IPS-18c (cell line): Measurements from ENCODE around the gene CEP43.
"Not testable (repeated sequence)": the region's sequence is repeated elsewhere in the genome, so short reads cannot be mapped to it uniquely, and the experiment has no call there.

Experiments
- H3K4me3 ChIP-seq: 2 replicates; pipeline ENCODE4 v1.7.0; 2013; ENCODE audit warnings: low read depth, mild to moderate bottlenecking, low read length, moderate library complexity; ENCODE audit not compliant: insufficient read depth
- H3K9me3 ChIP-seq: one replicate; pipeline ENCODE4 v1.6.1; 2013; ENCODE audit warnings: mild to moderate bottlenecking, low read length, moderate library complexity; ENCODE audit not compliant: control insufficient read depth, insufficient read depth

CEP43 gene, protein sequence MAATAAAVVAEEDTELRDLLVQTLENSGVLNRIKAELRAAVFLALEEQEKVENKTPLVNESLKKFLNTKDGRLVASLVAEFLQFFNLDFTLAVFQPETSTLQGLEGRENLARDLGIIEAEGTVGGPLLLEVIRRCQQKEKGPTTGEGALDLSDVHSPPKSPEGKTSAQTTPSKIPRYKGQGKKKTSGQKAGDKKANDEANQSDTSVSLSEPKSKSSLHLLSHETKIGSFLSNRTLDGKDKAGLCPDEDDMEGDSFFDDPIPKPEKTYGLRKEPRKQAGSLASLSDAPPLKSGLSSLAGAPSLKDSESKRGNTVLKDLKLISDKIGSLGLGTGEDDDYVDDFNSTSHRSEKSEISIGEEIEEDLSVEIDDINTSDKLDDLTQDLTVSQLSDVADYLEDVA

DNA sequence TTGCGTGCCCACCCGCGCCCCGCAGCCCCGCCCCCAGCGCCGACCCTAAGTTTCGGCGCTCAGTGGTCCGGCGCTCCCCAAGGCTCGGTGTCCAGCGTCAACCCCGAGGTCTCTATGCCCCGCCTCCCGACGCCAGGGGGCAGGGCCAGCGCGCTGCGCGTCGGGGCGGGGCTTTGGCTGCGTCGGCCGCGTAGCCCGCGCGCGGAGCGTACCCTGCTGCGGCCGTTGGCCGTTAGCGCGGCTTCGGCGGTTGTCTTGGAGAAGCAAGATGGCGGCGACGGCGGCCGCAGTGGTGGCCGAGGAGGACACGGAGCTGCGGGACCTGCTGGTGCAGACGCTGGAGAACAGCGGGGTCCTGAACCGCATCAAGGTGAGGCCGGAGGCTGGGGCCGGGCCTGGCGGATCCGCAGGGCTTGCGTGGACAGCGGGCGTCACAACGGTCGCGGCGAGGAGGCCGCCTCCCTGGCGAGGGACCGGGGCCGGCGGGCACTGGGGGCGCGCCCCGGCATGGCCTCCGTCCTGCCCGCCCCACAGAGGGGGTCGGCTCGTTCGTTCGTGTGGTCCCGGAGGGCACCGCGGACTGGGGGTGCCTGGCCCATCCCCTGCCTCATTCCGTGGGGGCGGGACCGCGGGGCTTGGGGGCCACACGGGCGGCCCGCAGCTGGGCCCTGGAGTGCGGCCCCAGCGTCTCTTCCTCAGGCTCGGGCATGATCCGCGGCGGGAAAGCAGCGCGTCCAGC is at the start of gene CEP43:
CEP43 (plus strand) TSS at position 253 of the 739 bp plus-strand sequence; CDS start at position 269, 16 bp downstream.
- peak within 1 kb of the TSS; percentile 87 for H3K4me3 ChIP-seq
- H3K9me3 ChIP-seq: no peaks in the 10 kb centered on the region

DNA sequence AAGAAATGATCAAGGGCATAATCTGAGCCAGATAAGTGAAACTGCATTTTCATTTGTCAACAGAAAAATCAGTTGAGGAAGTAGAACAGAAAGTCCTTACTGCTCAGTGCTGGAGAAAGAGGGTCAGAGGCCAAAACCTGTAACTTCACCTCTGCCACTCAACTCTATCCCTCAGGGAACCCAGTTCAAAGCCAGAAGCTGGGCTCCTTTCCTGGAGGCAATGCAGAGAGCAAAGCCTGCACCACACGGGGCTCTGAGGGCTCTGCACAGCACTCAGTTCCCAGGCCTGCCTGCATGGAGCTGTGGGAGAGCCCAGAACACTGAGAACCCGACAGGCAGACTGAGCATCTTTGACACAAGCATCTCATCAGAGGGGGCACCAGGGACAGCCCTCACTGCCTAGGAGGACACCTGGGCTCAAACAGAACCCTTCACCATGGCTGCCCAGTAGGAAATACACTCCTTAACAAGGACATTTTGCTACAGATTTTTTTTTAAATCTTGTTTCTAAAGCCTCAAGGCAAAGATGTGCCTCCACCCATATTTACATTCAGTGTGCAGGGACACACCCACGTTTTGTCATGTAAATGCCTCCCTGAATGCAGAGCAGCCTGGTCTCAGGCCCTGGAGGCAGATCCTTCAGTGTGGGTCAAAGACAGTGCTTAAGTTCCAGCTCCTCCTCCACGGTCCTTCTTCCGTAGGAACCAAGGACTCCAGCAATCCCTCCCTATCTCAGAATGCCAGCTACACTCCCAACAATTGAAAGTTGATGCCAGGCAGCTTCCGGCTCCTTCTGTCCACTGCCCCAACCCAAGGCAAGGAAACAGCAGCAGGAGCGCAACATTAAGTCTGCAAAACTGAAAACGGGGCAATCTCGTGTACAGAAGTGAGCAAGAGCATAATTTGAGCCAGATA is 49.4 kb upstream of the CEP43 start:
- peaks cover 3% of the 10 kb centered on the region for H3K9me3 ChIP-seq
- H3K4me3 ChIP-seq: no peak overlapping the region; the same call in 1 of the 2 replicates

DNA sequence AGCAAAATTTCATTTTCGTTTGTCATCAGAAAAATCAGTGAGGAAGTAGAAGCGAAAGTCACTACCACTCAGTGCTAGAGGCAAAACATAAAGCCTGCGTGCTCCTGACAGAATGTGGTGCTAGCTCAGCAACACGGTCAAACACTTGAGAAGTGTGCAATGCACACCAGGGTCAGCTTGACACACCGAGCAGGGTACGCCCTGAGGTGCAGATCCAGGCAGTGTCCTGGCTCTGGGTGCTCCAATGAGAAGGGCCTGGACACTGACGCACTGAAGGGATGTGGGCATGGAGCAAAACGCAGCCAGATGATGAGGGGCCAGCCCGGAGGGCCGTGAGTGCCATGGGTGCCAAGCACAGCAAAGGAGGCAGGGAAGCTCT is 48.8 kb upstream of the CEP43 start:
- Histone ChIP-seq H3K9me3 (peaks cover 3% of the 10 kb centered on the region), H3K4me3 (no peak overlapping the region)

DNA sequence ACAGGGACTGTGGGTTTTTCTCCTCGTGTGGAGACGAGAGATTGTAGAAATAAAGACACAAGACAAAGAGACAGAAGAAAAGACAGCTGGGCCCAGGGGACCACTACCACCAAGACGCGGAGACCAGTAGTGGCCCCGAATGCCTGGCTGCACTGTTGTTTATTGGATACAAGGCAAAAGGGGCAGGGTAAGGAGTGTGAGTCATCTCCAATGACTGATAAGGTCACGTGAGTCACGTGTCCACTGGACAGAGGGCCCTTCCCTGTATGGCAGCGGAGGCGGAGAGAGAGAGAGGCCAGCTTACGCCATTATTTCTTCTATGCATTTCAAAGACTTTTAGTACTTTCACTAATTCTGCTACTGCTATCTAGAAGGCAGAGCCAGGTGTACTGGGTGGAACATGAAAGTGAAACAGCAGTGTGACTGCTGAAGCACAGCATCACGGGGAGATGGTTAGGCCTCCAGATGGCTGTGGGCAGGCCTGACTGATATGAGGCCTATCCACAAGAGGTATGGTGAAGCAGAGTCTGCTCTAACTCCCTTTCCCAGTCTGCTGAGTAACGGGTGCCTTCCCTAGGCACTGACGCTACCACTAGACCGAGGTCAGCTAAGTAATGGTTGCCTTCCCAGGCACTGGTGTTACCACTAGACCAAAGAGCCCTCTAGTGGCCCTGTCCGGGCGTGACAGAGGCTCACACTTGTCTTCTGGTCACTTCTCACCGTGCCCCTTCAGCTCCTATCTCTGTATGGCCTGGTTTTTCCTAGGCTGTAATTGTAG is 48.1 kb upstream of the CEP43 start:
- H3K9me3 ChIP-seq, H3K4me3 ChIP-seq: not testable (repeated sequence)

DNA sequence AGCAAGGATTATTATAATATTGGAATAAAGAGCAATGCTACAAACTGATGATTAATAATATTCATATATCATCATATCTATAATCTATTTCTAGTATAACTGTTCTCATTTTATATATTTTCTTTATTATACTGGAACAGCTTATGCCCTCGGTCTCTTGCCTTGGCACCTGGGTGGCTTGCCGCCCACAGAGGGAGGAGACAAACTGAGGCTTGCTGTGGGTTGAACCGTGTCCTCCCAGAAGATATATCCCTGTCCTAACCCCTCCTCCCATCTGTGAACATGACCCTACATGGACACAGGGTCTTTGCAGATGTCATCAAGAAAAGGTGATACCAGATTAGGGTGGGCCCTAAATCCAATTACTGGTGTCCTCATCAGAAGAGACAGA is 47.5 kb upstream of the CEP43 start:
- H3K4me3 ChIP-seq: no peak overlapping the region; the same call in 1 of the 2 replicates

DNA sequence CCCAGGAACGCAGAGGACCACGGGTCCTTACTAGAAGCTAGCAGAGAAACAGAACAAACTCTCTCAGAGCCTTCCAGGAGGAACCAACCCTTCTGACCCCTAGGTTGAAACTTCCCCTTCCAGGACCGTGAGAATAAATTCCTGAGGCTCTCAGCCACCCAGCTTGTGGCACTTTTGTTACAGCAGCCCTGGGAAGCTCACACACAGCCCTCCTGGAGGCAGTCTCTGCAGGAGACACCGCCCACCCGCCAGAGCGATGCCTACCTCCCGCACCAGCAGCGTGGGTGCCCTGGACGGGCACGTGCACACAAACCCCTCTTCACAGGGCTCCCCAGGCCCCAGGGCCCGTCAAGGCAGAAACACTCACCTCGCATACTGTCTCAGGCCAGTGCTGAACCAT is 47.1 kb upstream of the CEP43 start:
- Histone ChIP-seq H3K9me3 (peaks cover 3% of the 10 kb centered on the region), H3K4me3 (no peak overlapping the region)

More for the DNA sequence above, 47.5 kb upstream of the CEP43 start:
- H3K9me3 ChIP-seq: peaks cover 3% of the 10 kb centered on the region

DNA sequence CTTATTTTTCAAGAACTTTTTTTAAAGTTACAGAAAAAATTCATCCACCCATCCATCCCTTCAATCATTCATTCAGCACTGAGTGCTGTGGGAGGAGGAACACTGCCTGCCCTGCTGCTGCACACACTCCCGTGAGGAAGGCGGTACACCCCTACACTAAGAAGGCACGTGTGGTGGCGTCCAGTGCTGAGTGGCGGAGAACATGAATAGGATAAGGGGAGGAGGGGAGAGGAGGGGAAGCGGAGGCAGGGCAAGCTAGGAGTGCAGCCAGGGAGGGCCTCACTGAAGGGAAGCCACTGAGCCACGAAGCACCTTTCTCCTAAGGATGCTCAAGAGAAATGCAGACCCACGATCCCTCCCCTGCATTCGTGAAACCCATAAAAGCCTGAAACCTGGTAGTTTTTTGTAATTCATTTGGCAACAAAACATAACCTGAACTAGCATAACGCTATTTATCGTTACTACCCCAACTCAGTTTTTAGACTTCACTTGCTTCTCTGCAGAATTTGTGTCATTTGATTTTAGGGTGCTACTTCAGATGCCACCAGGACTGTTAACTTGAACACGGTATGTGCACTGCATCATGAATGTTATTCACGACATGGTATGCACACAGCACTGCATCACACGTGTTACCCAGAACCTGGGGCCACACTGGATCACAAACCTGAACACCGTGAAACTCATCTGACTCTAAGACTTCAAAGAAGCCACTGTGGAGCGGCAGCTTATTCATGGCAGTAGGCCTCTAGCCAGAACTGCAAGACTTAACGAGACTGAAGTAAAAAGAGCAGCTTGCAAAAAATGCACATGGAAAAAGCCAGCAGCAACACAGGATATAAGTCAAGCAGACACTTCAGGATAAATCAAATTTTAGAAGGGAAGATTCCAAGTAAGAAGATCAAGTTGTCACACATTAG is 46.4 kb upstream of the CEP43 start:
- H3K9me3 ChIP-seq: peaks cover 3% of the 10 kb centered on the region
- no peak overlapping the region for H3K4me3 ChIP-seq

DNA sequence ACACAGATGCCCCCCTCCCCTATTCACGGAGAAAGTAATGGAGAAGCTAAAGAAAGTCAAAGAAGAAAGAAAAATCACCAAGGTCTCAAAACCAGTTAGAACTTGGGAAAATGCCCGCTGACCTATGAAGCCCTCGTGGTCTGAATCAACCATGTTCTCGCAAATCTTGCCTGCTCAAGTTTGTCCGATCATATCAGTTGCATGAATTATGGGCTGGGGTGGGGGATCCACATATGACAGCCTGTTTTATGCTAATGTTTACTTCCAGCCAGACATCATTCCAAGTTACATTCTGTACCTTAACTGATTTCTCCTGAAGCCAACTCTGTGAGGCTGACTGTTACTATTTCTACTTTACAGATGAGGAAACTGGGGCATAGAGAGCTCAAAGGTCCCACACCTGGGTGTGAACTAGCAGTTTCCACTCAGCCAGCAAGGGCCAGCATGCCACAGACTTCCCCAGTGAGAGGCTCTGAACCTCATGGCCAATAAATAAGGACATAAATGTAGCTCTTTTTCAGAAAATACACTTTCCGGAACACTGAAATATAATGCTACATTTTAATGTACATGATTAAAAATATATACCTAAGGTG is 45.0 kb upstream of the CEP43 start:
- H3K4me3 ChIP-seq: no peak overlapping the region
- H3K9me3 ChIP-seq: peaks cover 3% of the 10 kb centered on the region

DNA sequence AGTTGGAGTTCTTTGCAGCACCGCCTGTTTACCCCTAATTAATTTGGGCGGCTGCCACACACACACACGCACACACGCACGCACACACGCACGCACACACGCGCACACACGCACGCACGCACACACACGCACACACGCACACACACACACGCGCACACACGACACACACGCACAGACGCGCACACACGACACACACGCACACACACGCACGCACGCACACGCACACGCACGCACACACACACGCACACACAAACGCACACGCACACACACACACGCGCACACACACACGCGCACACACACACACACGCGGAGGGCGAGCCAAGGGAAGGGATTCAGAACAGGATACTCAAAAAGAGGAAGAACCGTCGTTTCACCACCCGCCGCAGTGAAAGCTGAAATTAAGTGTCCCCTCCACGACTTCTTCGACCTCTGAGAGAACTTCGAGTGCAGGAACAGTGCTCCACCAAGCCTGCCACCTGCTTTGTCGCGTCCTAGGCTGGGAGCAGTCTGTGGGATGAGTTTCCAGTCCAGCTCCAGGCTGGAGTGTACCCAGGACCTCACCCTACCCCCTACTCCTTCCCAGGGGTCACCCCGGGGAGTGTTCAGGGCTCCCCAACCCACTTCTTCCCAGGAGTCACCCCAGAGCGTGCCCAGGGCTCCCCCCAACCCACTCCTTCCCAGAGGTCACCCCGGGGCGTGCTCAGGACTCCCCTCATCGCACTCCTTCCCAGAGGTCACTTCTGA is 43.9 kb upstream of the CEP43 start:
- peak overlapping the region; percentile 88 for H3K4me3 ChIP-seq
- peaks cover 3% of the 10 kb centered on the region for H3K9me3 ChIP-seq

DNA sequence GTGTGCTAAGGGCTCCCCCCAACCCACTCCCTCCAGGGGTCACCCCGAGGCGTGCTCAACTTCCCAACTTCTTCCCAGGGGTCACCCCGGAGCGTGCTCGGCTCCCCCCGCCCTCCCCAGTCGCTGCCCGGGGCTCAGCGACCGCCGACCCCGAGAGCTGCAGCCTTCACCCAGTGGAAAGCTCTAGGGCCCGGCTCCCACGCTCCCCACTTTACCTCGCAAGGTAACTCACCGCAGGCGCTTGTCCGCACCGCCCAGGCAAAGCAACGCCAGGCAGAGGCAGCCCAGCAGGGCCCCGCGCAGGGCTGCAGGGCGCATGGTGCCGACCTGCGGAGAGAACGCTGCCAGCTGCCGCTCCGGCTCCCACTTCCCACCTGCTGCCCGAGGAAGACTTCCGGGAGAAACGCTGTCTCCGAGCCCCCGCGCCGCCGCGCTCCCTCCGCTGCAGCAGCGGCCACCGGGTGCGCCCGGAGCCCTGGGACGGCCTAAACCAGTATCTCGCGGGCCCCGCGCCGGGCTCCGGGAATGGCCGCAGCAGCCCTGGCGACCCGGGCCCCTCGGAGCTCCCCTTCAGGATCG is 43.2 kb upstream of the CEP43 start:
- peak overlapping the region; percentile 88 for H3K4me3 ChIP-seq
- peaks cover 3% of the 10 kb centered on the region for H3K9me3 ChIP-seq

DNA sequence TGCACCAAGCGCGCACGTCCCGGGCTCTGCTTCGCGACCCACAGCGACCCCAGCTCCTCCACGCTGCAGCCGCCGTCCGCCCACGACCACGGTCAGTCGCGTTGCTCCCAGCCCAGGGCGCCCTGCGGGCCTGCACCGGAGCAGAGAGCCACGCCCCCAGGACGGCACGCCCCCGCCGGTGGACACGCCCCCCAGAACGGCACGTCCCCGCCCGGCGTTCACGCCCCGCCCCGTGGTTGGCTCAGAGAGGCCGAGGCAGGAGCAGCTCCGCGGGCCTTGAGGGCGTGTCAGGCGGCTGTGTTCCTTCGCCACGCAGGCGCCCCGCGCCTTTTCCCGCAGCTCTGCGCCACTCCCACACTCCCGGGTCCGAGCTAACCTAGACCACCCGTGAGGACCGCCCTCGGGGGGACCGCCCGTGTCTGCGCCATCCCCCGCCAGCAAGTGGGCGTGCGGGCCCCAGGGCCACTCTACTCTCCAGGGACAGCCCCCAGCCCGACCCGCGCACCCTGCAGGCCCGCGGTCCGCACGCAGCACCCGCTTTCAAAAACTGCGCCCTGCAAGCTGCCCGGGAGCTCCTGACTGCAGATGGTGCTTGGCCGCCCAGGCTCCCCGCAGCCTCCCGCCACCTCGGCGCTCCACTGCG is 42.6 kb upstream of the CEP43 start, which contains the start of gene RNASET2:
RNASET2 (minus strand) TSS at position 107 of the 643 bp plus-strand sequence. CDS start 368 bp downstream, outside the sequence.
- Histone ChIP-seq H3K4me3 (peak within 1 kb of the TSS; percentile 88), H3K9me3 (no peaks in the 10 kb centered on the region)

DNA sequence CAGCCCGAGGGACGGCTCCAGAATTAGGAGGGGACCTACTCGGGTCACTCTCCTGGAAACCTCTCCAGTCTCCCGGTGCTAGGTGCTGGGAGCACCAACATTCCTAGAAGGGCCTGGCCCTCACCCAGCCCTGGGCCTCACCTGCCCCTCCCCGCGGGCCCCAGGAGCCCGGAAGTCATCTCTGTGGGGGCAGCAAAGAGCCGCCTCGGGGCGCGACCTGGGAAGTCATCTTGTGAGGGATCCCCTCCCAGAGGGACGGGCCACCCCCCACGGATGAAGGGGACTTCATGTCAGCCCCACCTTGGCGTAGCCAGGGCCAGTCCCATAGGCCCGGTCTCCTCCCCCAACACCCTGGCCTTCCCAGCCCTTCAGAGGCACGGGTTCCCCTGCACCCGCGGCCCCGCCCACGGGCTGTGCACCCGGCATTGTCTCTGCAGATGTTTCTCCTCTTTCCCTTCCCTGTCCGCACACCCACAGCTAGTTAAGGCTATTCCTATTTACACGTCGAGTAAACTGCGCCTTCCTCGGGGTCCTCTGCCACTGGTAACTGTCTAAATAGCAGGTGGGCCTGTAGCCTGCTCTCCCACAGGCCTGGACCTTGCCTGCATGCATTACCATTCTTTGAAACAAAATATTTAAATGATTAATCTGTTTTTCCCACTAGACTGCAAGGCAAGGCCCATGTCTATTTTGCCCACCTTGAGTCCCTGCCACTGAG is 42.0 kb upstream of the CEP43 start:
- peak overlapping the region; percentile 88 for H3K4me3 ChIP-seq
- no peaks in the 10 kb centered on the region for H3K9me3 ChIP-seq

DNA sequence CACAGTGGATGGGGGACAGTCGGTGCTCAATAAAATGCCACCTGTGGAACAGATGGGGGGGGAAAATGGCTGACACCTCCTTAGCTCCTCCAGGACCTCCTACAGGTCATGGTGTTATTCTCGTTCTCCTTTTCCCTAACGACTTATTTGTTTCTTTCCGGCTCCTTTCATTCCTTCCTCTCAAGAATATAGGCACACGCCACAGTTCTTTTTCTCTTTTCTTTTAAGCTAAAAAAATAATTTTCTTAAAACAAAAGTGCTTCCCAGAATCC is 41.5 kb upstream of the CEP43 start:
- Histone ChIP-seq H3K4me3 (no peak overlapping the region; the same call in 1 of the 2 replicates), H3K9me3 (no peaks in the 10 kb centered on the region)
